Left colon (tissue), 2 donors: ENCODE data around the gene FKBP5. TPM values are rescaled to one million over a fixed set of nuclear protein-coding genes. Genes with fewer than 3 reads are reported as not detected.
"Not testable (repeated sequence)": the region's sequence is repeated elsewhere in the genome, so short reads cannot be mapped to it uniquely, and the experiment has no call there.

Experiments
- ATAC-seq: fragments of 200-7000 bp; cut with Tn5 transposase; one replicate; pipeline ENCODE4 v1.9.1; 2020; ENCODE audit warnings: mild to moderate bottlenecking, moderate library complexity
- DNase-seq, 2 donors: peaks; one replicate each; pipeline ENCODE4 v3.0.0-alpha.2; 2020
- intact Hi-C, 2 donors: fragments of 100-400 bp; cut with DNase I in 1 of 2; cut with micrococcal nuclease in 1 of 2; formaldehyde crosslinking; loops; one replicate each; pipeline versions ENCODE4 v1.11.2 to v1.14.0; 2022; cut with DNase I, micrococcal nuclease
- long read RNA-seq: library from polyadenylated mRNA; unstranded; transcript quantifications from one replicate; pipeline ENCODE4 v2.0.0, GENCODE V29; 2021
- total RNA-seq, 2 donors: library from RNA; stranded (reverse); fragmentation: NEBNext Ultra II Directional; extraction: Animal tissue kit (Norgen Biotek cat#: 25700); gene quantifications; one replicate each; pipeline ENCODE4 v1.2.1, GENCODE V29; 2021
- donor health status: DM: no; HTN: no; CAD: no.
- donor health status: DM: yes; HTN: yes; CAD: no.

FKBP5 gene
- total RNA-seq, result 100 to 1,000 TPM in 1 of 2 donors, 10 to 100 TPM in 1; 40.3 to 252 TPM
- long read RNA-seq, transcript FKBP5-201 (11 exons, 3,772 nt), result major isoform, 351 of 527 reads
- long read RNA-seq, partial matches to known transcripts, result 58 of 527 reads
- long read RNA-seq, other reads (novel, unspliced or antisense), result 118 of 527 reads

- intact Hi-C loops, result loop anchor here in 1 of 2 donors (5.0 kb wide), 1 partner anchor 39 kb away; no protein-coding TSS in a partner anchor
- DNase-seq (peak; percentile 97), ATAC-seq (peak; percentile 87)
Measured at GRCh38 chr6:35688605-35689322, at the start of gene FKBP5. TSS of gene FKBP5 (minus strand) at chr6:35688915. CDS start at chr6:35642824, 46,091 bp downstream.

- ATAC-seq (peak; percentile 71), DNase-seq (no peak)
- intact Hi-C loops, result loop anchor here (2.0 to 10.0 kb wide), 4 partner anchors 150 to 215 kb away; no protein-coding TSS in a partner anchor
Measured at GRCh38 chr6:35737413-35738211, 48.9 kb upstream of the FKBP5 start.

- intact Hi-C loops, result loop anchor here (2.0 to 10.0 kb wide), 4 partner anchors 150 to 214 kb away; no protein-coding TSS in a partner anchor
- DNase-seq, result peak in 1 of 2 donors; percentile 21
- no peak for ATAC-seq
Measured at GRCh38 chr6:35736982-35737412, 48.3 kb upstream of the FKBP5 start, which contains the start of gene ARMC12. TSS of gene ARMC12 (plus strand) at chr6:35737032. CDS start at chr6:35737109, 77 bp downstream.

- intact Hi-C loops, result loop anchor here (2.0 to 10.0 kb wide), 4 partner anchors 149 to 214 kb away; no protein-coding TSS in a partner anchor
- ATAC-seq (peak; percentile 37), DNase-seq (peak; percentile 73 to 87)
Measured at GRCh38 chr6:35736253-35736894, 47.7 kb upstream of the FKBP5 start.

- DNase-seq (peak; percentile 55 to 61), ATAC-seq (no peak)
- intact Hi-C loops, result loop anchor here (5.0 to 10.0 kb wide), 3 partner anchors 148 to 211 kb away; no protein-coding TSS in a partner anchor
Measured at GRCh38 chr6:35735452-35735851, 46.7 kb upstream of the FKBP5 start.

GRCh38 chr6:35734319-35734718, 45.6 kb upstream of the FKBP5 start:
- intact Hi-C loops, result loop anchor here (5.0 to 10.0 kb wide), 2 partner anchors 132 to 210 kb away; no protein-coding TSS in a partner anchor
- ATAC-seq, DNase-seq: not testable (repeated sequence)

GRCh38 chr6:35733633-35734032, 44.9 kb upstream of the FKBP5 start:
- intact Hi-C loops, result loop anchor here (5.0 to 10.0 kb wide), 2 partner anchors 131 to 209 kb away; no protein-coding TSS in a partner anchor

GRCh38 chr6:35731736-35732532, 43.2 kb upstream of the FKBP5 start:
- intact Hi-C loops, result loop anchor here (5.0 to 10.0 kb wide), 2 partner anchors 130 to 207 kb away; no protein-coding TSS in a partner anchor
- DNase-seq, result peak; percentile 98 to 99
- peak; percentile 60 for ATAC-seq

More at GRCh38 chr6:35733633-35734032, 44.9 kb upstream of the FKBP5 start:
- ATAC-seq (no peak), DNase-seq (peak in 1 of 2 donors; percentile 28)

- ATAC-seq (peak; percentile 13), DNase-seq (peak; percentile 96 to 97)
- intact Hi-C loops, result loop anchor here (5.0 to 10.0 kb wide), 2 partner anchors 129 to 207 kb away; no protein-coding TSS in a partner anchor
Measured at GRCh38 chr6:35731414-35731735, 42.7 kb upstream of the FKBP5 start.

GRCh38 chr6:35730745-35731413, 42.2 kb upstream of the FKBP5 start:
- DNase-seq, result no peak

GRCh38 chr6:35729722-35730121, 41.0 kb upstream of the FKBP5 start:
- ATAC-seq, result peak; percentile 14
- peak; percentile 44 to 69 for DNase-seq
- intact Hi-C loops, result loop anchor here (5.0 to 10.0 kb wide), 3 partner anchors 42 to 205 kb away; partner anchors contain the start of gene FKBP5 (in 1 of the 2)

More at GRCh38 chr6:35730745-35731413, 42.2 kb upstream of the FKBP5 start:
- no peak for ATAC-seq
- intact Hi-C loops, result loop anchor here (5.0 to 10.0 kb wide), 2 partner anchors 129 to 206 kb away; no protein-coding TSS in a partner anchor

- intact Hi-C loops, result loop anchor here in 1 of 2 donors (5.0 kb wide), 1 partner anchor 42 kb away; the partner anchor contains the start of gene FKBP5
- ATAC-seq (peak; percentile 1), DNase-seq (peak; percentile 68 to 77)
Measured at GRCh38 chr6:35728683-35729678, 40.3 kb upstream of the FKBP5 start.

- ATAC-seq (peak; percentile 49), DNase-seq (peak; percentile 92 to 97)
- intact Hi-C loops, result loop anchor here in 1 of 2 donors (5.0 kb wide), 1 partner anchor 41 kb away; the partner anchor contains the start of gene FKBP5
Measured at GRCh38 chr6:35727935-35728682, 39.4 kb upstream of the FKBP5 start.

- intact Hi-C loops, result loop anchor here in 1 of 2 donors (5.0 kb wide), 1 partner anchor 40 kb away; the partner anchor contains the start of gene FKBP5
- ATAC-seq (peak; percentile 12), DNase-seq (peak; percentile 85 to 92)
Measured at GRCh38 chr6:35727231-35727934, 38.7 kb upstream of the FKBP5 start.
